Myocyte (in vitro differentiated cells): ENCODE measurements around the gene BABAM2. TPM values are rescaled to one million over a fixed set of nuclear protein-coding genes. Genes with fewer than 3 reads are reported as not detected.

Source experiments
- DNase-seq: peaks from one replicate; pipeline ENCODE4 v3.0.0-alpha.2; 2012; ENCODE audit warnings: low read depth
- total RNA-seq: library from RNA; depleted of rRNA; stranded (reverse); fragments of >200 nt; gene quantifications from 2 replicates; pipeline ENCODE4 v1.2.3, GENCODE V29; 2014

Gene BABAM2
- total RNA-seq, 1 donor from 2014 or later = 34.6 TPM

DNA sequence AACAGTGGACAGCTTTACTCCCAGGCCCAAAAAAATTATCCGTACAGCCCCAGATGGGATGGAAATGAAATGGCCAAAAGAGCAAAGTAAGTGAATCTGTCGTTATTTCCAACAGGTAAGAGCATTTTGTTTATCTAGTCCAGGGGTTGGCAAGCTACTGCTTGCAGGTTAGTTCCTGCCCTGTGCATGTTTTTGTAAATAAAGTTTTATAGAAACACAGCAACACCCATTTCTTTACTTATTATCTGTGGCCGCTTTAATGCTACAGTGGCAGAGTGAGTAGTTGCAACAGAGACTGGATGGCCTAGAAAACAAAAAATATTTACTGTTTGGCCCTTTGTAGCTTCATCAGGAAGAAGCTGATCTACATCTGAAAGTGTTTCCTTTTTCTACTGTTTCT, 407.9 kb downstream of the BABAM2 start:
- DNase-seq = no peak

DNA sequence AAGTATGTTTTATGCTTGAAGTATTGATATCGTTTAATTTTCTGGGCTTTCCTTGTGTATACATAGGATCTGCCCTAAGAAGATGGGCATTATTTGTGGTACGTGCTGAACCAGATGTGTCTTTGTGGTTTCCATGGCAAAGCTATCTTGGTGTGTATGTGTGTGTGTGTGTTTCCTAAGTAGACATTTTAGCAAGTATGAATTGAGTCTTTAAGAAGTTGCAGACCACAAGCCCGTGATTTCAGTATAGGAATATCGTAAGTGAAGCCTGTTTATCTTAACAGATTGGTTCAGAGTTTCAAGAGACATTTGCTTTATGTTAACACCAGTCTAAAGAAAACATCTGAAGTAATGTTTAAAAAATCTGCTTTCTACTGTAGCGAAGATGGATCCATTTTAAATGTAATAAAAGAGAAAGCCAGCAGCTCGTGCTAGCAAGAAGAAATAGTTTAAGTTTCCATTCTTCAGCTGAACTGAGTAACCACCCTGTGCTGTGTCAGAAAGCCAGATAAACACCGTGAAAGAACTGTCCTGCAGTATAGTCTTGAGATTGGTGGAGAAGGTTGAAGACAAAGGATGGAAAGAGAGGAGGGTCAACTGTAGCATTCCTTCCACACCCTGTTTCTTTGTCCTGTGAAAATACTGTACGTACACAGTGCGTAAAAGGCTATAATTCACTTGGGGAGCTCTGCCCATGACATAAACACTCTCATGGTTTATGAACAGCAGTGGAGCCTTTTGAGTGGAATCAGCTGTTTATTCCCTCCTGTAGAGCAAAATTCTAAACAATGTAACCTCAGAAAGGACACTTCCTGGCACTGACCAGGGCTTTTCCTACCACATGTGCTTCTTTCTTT, 410.2 kb downstream of the BABAM2 start:
- DNase-seq = peak; percentile 39

DNA sequence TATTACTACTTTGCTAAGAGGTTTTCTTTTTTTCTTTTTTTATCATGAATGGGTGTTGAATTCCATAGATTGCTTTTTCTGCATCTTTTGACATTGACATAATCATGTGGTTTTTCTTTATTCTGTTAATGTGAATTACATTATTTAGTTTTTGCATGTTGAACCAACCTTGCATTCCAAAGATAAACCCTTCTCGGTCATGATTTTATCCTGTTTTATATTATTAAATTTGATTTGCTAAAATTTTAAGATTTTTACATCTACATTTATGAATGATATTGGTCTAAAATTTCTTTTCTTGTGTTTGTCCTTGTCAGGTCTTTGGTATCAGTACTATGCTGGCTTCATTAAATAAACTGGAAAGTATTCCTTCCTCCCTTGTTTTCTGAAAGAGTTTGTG, 414.7 kb downstream of the BABAM2 start:
- no peak for DNase-seq

DNA sequence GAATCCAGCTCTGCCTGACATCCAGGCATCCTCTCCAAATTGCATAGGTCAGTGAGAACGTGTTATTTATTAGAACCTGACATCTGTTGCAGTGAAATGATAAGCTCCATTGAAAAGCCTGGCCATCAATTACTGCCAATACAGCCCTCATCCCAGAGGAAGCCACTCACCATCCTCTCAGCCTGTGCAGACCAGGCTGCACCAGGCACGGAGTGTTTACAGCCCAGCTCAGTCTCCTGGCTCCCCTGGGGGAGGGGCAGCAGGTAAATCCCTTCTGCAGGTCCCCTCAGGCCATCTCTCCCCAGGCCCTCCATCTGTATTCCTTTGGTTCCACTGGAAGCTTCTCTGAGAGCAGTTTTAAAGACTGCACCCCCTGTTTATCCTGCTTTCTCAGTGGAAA, 419.6 kb downstream of the BABAM2 start:
- no peak for DNase-seq

DNA sequence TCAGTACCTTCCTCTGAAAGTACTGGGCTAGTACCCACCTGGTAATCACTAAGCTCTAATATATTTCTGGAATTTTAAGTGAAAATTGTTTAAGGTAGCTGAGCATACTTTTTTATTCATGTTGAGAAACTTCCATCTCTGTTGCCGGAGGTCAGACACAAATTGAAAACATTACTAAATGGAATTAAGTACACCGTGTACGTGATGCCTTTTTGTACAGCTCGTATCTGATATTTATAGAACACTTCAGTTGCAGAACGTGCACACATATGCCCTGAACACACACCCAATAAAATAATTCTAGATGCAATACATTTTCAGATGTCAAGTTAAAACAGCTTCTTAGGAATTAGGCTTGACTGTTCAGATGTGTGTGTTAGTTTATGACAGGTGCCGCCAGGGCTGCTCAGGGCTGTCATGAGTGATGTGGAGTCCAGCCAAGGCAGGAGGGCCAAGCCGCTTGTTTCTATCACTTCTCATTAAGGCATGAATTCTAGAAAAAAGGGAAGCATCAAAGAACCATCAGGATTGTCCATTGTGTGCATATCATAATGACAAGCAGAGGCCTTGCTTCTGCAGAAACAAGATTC, 421.2 kb downstream of the BABAM2 start:
- DNase-seq = no peak

DNA sequence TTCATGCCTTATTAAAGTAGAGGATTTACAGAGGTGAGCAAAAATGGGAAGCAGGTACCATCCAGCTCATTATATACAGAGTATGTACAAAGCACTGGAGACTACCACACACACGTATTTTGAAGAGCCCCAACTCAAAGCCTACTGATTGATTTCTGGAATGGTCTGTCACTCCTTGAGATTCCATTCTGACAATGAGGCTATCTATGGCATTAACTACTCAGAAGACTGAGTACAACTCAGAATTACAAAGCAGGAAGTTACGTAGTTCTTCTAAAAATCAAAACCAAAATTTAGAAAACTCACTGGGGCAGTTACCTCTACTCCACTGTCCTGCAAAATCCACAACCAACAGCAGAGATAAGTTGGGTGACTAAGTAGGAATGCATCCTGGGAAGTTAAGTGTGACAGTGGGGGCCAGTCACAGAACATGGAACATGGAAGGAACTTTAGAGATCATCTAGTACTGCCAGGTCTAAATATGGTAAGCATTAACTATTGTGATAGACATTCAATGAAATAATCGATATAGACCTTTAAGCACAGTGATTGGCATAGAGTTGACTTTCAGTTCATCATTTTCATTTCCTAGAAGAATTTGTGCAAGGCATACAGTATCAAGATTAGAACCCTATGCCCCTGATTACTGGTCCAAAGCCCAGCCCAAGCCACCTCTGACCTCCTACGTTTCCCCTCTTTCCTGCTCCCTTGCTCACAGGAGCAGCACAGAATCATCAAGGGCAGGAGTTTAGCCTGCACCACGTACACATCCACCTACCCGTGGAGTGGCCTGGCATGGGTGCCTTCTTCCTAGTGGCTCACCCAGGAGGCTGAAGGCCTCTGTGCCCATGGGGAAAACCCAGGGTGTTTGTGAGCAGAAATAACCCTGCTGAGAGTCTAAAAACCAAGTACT, 422.0 kb downstream of the BABAM2 start:
- no peak for DNase-seq

DNA sequence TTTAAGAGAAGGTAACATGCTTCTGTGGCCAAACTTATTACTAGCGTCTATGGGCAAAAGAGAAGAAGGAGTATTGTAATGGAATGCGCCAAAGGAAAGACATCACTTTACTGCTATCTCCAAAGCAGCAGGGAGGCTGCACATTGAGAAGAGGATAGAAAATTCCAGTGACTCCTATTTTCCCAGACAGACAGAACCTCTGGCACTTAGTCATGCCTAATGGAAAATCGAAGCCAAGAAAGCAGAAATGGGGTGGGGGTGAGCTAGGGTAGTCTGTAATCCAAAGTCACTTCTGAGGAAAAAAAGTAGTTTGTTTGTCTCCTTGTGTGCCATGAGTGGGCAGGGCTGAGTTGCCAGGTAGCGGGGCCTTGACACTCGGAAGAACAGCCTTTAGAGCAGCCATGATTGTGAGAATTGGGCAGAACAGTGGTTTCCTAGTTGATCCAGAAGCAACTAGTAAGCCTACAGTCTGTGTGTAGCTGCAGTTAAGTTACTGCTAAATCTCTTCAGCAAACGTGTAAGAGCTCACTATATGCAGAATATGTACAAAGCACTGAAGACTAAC, 422.8 kb downstream of the BABAM2 start:
- no peak for DNase-seq

DNA sequence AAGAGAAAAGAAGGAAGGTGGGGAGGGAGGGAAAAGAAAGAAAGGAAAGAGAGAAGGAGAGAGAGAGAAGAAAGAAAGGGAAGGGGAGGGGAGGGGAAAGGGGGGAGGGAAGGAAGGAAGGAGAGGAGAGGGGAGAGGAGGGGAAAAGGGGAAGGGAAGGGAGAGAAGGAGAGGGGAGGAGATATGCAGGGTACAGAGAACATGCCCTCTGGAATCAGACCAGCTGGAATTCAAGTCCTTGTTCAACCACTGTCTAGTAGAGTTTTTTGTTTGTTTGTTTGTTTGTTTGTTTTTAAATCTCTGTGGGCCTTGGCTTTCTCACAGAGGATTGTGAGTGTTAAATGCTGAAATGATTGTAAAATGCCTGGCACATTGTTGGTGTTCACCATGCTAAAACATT, 424.4 kb downstream of the BABAM2 start:
- no peak for DNase-seq

DNA sequence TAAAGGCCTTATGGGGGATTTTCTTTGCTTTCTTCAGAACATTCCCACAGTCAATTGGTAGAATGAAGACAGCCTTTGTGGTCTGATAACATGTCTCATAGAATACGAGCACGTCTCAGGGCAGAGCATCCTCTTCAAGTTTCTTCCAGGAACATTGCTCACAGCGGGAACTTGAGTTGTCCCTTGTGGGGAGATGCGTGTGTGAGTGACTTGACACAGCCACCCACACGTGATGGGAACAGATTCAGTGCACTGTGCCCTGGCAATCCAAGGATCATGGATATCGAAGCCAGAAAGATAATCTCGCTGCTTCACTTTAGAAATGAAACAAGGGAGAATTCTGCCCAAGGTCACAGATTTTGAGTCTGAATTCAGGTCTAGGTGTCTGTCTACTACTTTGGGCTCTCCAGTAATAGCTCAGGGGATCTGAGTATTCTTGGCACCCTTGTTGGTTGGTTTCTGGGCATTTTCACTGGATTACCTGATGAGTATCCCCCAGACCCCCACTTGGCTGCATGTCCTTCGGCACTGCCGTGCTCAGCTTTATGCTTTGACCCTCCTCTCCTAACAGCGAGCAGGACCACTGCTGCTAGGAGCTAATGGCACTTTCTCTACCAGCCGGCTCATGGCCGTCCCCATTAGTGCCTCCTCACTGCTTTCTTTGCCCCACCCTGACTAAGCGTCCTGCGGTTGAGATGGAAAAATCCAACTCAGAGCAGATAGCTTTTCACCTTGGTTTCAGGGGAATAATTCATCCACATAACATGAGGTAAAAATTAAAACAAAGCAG, 426.2 kb downstream of the BABAM2 start:
- no peak for DNase-seq

DNA sequence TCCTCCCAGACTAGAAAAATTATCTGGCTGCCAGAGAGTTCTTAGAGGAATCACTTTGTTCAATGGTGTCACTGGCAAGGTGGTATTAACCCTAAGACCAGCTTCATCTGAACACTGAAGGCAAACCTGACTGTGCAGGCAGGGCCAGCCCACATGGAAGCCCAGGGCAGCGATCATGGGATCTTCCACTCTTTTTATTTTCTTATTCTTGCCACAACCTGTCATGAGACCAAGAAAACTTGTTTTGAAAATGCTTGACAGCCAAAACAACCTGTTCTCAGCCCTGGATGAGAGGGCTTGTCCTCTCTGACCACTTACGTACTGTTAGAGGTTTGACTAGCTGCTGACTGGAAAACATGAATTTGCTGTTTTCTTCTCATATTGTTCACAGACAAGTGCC, 426.9 kb downstream of the BABAM2 start:
- DNase-seq = no peak

DNA sequence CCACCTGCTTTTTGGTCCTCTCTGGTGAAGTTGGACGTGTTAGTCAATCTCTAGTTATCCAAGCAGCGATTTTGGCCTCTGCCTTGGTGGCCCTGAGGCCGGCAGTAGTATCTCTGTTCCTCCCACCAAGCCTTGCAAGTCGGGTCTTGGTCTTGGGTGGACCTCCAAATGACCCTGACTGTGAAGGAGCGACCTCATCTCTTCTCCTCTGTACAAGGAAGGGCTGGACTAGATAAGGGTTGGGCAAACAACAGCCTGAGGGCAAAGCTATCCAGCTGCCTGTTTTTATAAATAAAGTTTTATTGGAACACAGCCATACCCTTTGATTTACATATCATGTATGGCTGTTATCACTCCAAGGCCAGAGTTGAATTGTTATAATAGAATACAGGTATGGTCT, 427.5 kb downstream of the BABAM2 start:
- no peak for DNase-seq

DNA sequence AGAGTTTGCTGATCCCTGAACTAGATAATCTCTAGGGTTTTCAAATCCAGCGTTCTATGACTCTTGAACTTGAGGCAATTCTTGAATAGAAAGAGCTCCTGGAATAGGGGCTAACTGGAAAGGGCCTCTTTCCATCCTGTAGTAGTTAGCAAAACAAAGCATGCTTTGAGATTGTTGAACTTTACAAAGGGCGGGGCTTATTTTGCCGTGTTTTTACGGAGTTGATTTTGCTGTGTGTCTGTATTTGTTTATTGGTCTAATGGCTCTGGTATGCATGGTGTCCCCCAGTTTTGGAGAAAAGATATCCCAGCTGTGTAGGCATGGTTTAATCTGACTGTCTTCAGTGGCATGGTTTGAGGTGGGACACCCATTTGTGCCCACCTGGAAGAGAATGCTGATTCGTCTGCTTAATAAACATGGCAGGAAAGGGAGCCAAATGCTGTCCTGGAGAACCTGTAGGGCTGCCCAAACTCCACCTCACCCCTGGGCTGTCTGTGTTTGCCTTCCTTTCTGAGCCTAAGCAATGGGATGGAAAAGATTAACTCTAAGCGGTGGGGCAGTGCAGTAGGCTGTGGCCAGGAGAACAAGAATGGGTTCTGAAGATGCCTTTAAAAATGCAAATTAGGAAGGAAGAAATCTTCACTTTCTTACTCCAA, 428.1 kb downstream of the BABAM2 start:
- DNase-seq = no peak

DNA sequence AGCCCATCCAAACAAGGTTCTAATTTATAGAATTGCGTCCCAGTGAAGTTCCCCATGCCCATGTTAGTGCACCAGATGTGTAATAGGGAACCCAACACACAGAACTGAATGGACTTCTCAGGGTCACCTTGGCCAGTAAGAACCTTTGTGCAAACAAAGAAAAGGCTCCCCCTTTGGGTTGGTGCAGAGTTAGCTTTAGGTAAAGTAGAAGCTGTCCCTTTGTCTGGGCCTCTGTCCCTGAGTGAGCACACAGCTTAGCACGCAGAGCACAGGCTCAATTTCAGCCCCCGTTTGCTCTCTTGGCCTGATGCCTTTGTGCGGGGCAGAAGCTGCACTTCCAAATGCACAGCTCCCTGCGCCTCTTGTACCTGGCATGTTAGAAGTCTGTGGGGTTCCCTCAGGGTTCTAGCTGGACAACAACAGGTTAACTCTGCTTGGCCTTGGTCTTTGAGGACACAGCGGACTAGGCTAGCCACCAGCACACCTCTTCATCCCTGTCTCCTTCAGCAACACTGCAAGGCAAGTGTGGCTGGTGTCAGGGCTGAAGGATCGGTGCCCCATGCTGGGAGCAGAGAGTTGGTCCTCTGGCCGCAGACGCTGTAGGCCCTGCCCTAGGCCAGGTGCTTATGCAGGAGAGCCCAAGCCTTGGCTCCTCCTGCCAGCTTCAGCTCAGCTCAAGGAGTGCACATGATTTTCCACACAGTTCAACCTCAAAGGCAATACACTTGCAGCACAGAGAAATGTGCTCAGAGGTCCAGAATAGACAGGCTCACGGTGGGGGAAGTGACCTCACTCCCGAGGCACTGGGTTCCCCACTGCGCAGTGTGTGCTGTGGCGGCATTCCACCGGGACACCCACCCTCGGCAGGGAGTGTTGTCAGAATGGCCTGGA, 428.8 kb downstream of the BABAM2 start:
- DNase-seq = peak; percentile 63

DNA sequence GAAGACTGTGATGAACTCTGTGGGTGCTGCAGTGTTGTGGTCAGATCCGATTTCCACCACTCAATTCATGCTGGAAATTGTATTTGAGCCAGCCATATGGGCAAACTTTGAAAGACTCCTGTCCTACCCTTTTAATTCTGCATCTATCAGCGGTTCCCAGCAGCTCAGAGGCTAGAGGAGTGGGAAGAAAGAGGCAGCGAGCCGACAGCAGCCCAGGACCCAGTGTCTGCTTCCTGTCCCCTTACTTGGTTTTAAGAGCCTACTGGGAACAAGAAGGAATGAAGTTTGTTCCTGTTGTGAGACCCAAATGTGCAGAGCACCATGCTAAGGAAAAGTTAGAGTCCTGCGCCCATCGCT, 429.5 kb downstream of the BABAM2 start:
- DNase-seq = no peak

DNA sequence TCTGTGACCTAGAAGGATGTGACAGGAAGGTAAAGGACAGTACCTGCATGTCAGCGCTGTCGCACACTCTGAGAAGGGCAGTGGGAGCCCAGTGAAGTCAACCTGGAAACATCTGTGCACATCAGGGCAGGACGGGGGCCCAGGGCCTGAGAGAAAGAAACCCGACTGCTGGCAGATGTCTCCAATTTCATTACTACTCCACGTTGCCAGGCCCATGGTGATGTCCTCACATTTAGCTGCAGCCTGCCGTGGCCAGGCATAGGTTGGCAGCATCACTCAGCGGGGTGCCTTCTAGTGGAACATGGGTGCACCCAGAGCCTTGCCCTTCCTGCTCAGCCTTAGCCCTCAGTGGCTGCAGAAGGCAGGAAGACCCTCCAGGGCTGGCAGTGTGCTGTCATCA, 429.8 kb downstream of the BABAM2 start:
- DNase-seq = no peak

DNA sequence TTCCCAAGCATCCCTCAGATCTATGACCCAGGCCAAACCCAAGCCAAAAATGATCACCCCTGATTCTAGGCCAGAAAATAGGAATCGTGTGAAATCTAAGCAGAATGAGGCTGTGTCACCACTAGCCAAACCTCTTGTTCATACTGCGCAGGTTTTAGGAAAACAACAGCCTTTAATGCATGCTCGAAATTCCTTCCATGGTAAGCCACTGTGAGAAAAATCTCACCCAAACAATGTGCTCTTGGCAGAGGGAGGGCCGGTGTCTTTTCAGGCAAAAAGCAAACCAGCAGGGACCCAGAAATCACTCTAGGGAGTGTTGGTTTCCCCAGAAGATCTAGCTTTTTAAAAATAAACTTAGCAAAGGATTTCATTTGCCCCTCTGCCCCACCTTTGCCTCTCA, 430.9 kb downstream of the BABAM2 start:
- peak; percentile 35 for DNase-seq

DNA sequence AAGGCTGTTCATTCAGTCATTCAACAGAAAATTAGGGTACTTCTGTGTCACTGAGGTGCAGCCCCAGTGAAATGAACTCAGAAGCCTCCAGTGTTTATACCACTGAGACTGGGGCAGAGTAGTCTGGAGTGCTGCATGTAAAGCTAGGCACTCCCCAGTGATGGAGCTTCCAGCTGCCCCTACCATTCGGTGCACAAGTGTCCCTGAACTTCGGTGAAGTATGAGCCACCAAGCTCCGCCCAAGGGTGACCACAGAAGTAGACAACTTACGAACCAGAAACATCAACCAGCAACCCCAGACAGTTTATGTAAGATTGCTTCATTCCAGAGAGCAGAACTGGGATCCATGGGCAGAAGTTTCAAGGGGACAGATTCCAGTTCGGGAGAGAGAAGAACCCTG, 431.5 kb downstream of the BABAM2 start:
- peak; percentile 43 for DNase-seq

DNA sequence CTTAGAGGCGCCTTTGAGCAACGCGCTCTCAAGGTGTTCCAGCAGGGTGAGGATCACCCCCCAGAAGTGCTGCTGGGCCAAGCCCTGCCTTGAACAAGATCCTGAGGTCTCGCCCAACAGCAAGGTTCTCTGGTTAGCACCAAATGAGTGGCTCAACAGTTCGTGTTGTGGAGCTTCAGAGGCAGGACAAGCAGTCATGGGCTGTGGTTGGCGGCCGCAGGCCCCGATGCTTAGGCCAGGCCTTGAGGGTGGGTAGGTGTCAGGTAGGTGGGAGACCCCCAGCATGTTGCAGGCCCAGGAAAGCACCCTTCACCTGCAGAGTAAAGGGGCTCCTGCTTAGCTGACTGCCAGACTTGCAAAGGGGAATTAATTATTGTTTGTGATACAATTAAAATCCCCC, 431.9 kb downstream of the BABAM2 start:
- no peak for DNase-seq

DNA sequence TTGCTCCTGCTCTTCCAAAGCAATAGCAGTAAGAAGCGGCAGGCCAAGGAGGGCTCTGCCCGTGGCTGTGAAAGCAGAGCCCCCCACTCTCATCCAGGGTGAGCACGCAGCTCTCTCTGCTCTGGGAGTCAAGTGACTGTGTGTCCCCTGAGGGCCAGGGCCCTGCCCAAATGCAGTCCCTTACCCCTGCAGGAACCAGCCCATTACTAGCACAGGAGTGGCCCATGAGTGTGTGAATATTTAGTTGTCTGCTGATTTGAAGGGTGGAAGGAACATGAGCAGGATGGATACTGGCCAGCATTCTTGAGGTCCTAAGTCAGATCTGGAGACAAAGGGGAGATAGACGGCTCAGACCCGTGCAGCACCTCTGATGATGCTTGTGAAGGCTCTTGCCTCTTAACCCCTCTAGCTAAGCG, 432.5 kb downstream of the BABAM2 start:
- DNase-seq = no peak
